Motor neuron (in vitro differentiated cells): ENCODE measurements around the gene RELL2. TPM values are rescaled to one million over a fixed set of nuclear protein-coding genes. Genes with fewer than 3 reads are reported as not detected.
"Not testable (repeated sequence)": the region's sequence is repeated elsewhere in the genome, so short reads cannot be mapped to it uniquely, and the experiment has no call there.

Experiments
- ATAC-seq, 8 experiments: fragments of 200-7000 bp; cut with Tn5 transposase; replicated peaks in 6 of 8; 2 replicates each; pipeline ENCODE4 v1.8.0; 2021; ENCODE audit warnings: mild to moderate bottlenecking in 8 of 8, moderate library complexity in 8 of 8
- H3K27ac ChIP-seq, 2 donors: fragments of 250-450 bp; sonication (Bioruptor Pico); 2 replicates each; pipeline ENCODE4 v1.9.0; 2021; ENCODE audit warnings: antibody characterized with exemption in 2 of 2, mild to moderate bottlenecking in 2 of 2, moderate library complexity in 1 of 2
- H3K4me1 ChIP-seq, 2 donors: fragments of 250-450 bp; sonication (Bioruptor Pico); replicated peaks in 1 of 2; 2 replicates each; pipeline ENCODE4 v1.6.1; 2021; ENCODE audit warnings: antibody characterized with exemption in 2 of 2, mild to moderate bottlenecking in 2 of 2, moderate library complexity in 1 of 2
- H3K4me3 ChIP-seq, 5 donors: fragments of 250-450 bp; sonication (Bioruptor Pico); 2 replicates each; pipeline ENCODE4 v1.9.0; 2021; ENCODE audit warnings: antibody characterized with exemption in 5 of 5, mild to moderate bottlenecking in 5 of 5, moderate library complexity in 4 of 5
- WGBS, 10 experiments: fragments of 450-650 bp; shearing (Covaris generic); methylation state at CpG; one replicate each; pipeline ENCODE4 v1.0.0; 2022; 5-methylcytosine and 5-hydroxymethylcytosine counted together
- in situ Hi-C, 9 experiments: fragments of 400-800 bp; cut with MboI; loops; one replicate each; pipeline ENCODE4 v1.15.0; 2021; ENCODE audit warnings: low sequenced_read_pairs in 9 of 9, low pct_unique_long_range_greater_than_20kb in 2 of 9; ENCODE audit not compliant: unreplicated experiment in 9 of 9
- total RNA-seq, 8 experiments: library from RNA; unstranded; fragments of 300-600 nt; gene quantifications; 2 replicates each; pipeline versions ENCODE4 v1.2.3 to v1.2.4, GENCODE V29; 2022

RELL2 gene
- total RNA-seq, 8 experiments from 2014 or later: 6.0 to 18.6 (median 12.5) TPM

DNA sequence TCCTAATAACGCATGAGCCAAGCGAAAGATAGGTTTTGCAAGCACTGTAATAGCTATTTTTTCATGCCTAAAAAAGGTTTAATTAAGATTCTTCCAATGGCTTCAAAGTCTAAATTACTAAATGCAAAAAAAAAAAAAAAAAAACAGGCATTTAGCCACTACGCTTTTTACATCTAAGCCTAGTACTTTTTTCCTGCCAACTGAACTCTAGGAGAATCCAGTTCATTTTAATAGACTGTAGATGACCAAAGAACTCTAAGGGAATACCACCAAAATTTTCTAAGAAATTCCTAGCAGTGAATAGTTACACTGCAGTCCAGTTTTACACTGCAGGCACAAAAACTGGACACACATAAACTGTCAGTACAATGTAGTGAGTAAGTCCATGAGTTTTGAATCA is 27.8 kb upstream of the RELL2 start:
- ATAC-seq: no peak
- 87 to 100% (median 97%) methylated on average over 1 to 3 of the region's 3 CpGs for WGBS, 10 experiments
- no peak overlapping the region for H3K4me3 ChIP-seq
- in situ Hi-C loops: no loop called here
- H3K27ac ChIP-seq: no peak overlapping the region
- H3K4me1 ChIP-seq: no peaks in the 10 kb centered on the region

DNA sequence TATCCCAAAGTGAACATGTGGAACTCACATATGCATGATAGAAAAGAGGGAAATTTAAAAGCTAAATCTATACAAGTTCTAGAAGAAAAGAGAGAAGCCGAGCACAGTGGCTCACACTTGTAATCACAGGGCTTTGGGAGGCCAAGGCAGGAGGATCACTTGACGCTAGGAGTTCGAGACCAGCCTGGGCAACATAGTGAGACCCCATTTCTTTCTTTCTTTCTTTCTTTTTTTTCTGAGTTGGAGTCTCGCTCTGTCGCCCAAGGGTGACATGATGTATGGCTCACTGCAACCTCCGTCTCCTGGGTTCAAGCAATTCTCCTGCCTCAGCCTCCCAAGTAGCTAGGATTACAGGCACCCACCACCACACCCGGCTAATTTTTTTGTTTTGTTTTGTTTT is 26.9 kb upstream of the RELL2 start:
- H3K4me1 ChIP-seq, in situ Hi-C loops, H3K4me3 ChIP-seq, H3K27ac ChIP-seq, ATAC-seq: not testable (repeated sequence)
- WGBS, 10 experiments: 96 to 100% (median 100%) methylated on average over 2 to 6 of the region's 7 CpGs; no CpG with 5 or more reads in 2 of the 10 experiments

DNA sequence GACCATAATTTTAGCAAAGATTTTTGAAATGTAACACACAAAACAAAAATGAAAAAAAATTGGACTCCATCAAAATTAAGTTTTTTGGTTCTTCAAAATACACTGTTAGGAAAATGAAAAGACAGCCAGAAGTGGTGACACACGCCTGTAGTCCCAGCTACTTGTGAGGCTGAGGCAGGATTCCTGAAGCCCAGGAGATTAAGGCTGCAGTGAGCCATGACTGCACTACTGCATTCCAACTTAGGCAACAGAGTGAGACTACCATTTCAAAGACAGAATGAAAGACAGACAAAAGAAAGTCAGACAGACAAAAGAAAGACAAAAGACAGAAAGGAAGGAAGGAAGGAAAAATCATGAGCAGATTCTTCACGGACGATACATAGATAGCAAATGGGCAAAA is 25.5 kb upstream of the RELL2 start:
- Histone ChIP-seq H3K4me1 (no peaks in the 10 kb centered on the region), H3K27ac (no peak overlapping the region), H3K4me3 (no peak overlapping the region)
- in situ Hi-C loops: no loop called here
- no peak for ATAC-seq
- WGBS, 10 experiments: 71 to 95% (median 88%) methylated on average over 1 to 3 of the region's 3 CpGs

DNA sequence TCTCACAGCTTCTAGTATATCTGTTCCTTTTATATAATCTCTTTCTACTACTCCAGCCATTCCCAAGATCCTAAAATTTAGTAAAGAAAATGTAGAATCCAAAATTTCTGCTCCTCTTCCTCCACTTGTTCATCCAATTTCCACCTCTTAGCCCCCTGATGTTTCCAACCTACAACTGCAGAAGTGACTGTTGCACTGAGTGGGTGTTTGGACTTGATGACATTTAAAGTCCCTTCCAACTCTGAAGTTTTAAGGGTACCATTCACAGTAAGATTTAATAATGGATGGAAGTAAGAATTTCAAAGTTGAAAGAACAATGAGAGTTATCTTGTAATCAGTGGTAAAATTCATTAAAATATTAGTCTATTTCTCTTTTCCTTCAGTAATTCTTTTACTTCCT is 23.5 kb upstream of the RELL2 start:
- no peak overlapping the region for H3K4me3 ChIP-seq
- H3K27ac ChIP-seq: no peak overlapping the region
- in situ Hi-C loops: no loop called here
- H3K4me1 ChIP-seq: peaks cover 5 to 6% of the 10 kb centered on the region in 2 donors
- ATAC-seq: no peak

DNA sequence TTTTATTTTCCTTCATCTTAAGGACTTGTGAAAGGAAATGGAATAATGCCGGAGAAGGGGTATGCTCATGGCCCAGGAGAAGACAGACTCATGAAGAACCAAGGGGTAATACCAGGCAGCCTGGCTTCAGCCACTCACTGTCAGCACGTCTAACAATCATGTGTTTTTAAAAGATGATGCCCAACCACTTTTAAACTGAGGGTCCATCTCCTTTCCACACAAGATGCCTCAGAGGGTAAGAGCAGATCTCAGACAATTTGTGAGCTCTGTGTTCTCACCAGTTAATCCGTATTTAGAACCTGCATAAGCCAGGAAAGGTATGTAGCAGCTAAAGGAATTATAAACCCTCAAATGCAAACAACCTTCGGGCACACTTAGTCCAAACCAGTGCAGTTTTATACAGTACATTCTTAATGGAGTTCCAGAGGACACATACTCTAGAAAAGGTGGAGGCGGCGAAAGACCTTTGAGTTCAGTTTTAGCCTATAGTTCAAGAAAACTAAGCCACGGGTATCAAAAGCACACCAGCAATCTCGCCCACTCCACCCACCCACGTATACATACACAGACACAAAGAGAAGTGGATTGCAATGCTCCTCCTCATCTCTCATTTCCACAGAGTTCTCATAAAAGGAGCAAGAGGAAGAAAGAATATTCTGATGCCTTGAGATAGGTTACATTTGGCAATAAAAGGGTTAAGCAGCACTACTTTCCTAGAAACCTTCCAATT is 20.6 kb upstream of the RELL2 start:
- in situ Hi-C loops: no loop called here

GRCh38 chr5:141617128-141617527 is 19.7 kb upstream of the RELL2 start:
- no peak overlapping the region for H3K27ac ChIP-seq
- ATAC-seq: no peak
- in situ Hi-C loops: no loop called here

More for the DNA sequence above, 20.6 kb upstream of the RELL2 start:
- H3K27ac ChIP-seq: no peak overlapping the region
- peaks cover 5 to 10% of the 10 kb centered on the region in 2 donors for H3K4me1 ChIP-seq
- 70 to 100% (median 88%) methylated on average over 1 to 6 of the region's 9 CpGs; no CpG with 5 or more reads in 3 of the 10 experiments for WGBS, 10 experiments
- no peak overlapping the region for H3K4me3 ChIP-seq
- no peak for ATAC-seq

GRCh38 chr5:141617682-141618029 is 19.1 kb upstream of the RELL2 start:
- Histone ChIP-seq H3K27ac (no peak overlapping the region), H3K4me3 (peak overlapping the region; percentile 64 to 83 (median 75)), H3K4me1 (peaks cover 5 to 10% of the 10 kb centered on the region in 2 donors)
- 0 to 88% (median 15%) methylated on average over 1 to 9 of the region's 9 CpGs for WGBS, 10 experiments
- in situ Hi-C loops: no loop called here
- peak in 2 of 8 experiments; percentile 1 for ATAC-seq

More at GRCh38 chr5:141617128-141617527, 19.7 kb upstream of the RELL2 start:
- H3K4me3 ChIP-seq: peak overlapping the region in 1 of 5 donors; percentile 77
- 0 to 100% (median 64%) methylated on average over 1 to 2 of the region's 2 CpGs; no CpG with 5 or more reads in 2 of the 10 experiments for WGBS, 10 experiments
- H3K4me1 ChIP-seq: peaks cover 5 to 10% of the 10 kb centered on the region in 2 donors

GRCh38 chr5:141618030-141618803 is 18.6 kb upstream of the RELL2 start:
- peak; percentile 16 to 51 (median 42) for ATAC-seq
- H3K4me1 ChIP-seq: peaks cover 5 to 10% of the 10 kb centered on the region in 2 donors
- WGBS, 10 experiments: 0% methylated on average over 1 to 6 of the region's 36 CpGs; no CpG with 5 or more reads in 3 of the 10 experiments
- peak overlapping the region; percentile 9 to 52 for H3K27ac ChIP-seq
- in situ Hi-C loops: no loop called here
- H3K4me3 ChIP-seq: peak overlapping the region; percentile 64 to 83 (median 75)

GRCh38 chr5:141618804-141619554 is 17.8 kb upstream of the RELL2 start, which contains the start of gene DIAPH1:
Gene DIAPH1, minus strand, starts transcription at chr5:141619000. Its CDS starts 86 bp downstream, at chr5:141618914.
- Histone ChIP-seq H3K4me1 (peaks cover 5 to 10% of the 10 kb centered on the region in 2 donors), H3K4me3 (peak within 1 kb of the TSS; percentile 64 to 83 (median 75)), H3K27ac (peak within 1 kb of the TSS; percentile 9 to 52)
- WGBS, 10 experiments: 0 to 29% (median 13%) methylated on average over 1 to 10 of the region's 70 CpGs; no CpG with 5 or more reads in 5 of the 10 experiments
- in situ Hi-C loops: no loop called here
- peak; percentile 84 to 97 (median 94) for ATAC-seq

DNA sequence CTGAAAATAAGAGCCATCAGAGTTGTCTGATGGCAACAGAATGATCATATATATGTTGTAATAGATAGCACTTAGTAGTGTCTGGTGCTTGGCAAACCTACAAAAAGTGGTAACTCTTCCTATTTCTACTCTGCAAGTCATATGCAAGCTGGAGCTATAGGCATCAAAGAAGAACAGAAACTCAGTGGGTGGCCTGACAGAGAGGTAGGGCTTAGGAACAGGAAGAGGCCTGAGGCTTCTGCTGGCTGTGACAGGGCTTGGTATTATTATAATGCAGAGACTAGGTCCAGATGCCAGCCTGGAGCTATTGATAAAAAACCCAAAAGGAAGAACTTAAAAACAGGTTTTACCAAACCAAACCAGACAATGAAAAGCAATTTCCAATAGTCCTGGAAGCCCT is 13.6 kb upstream of the RELL2 start:
- in situ Hi-C loops: no loop called here
- ATAC-seq: no peak
- Histone ChIP-seq H3K4me1 (peaks cover 0 to 3% of the 10 kb centered on the region in 2 donors), H3K27ac (no peak overlapping the region), H3K4me3 (no peak overlapping the region)

GRCh38 chr5:141623611-141624010 is 13.2 kb upstream of the RELL2 start:
- Histone ChIP-seq H3K4me1 (peaks cover 0 to 3% of the 10 kb centered on the region in 2 donors), H3K27ac (no peak overlapping the region), H3K4me3 (no peak overlapping the region)
- ATAC-seq: no peak
- in situ Hi-C loops: no loop called here
- WGBS, 10 experiments: 26 to 100% (median 81%) methylated on average over 1 to 5 of the region's 5 CpGs

GRCh38 chr5:141628175-141628788 is 8.5 kb upstream of the RELL2 start:
- 93 to 100% (median 100%) methylated on average over 1 to 6 of the region's 6 CpGs; no CpG with 5 or more reads in 5 of the 10 experiments for WGBS, 10 experiments
- no peak overlapping the region for H3K27ac ChIP-seq
- H3K4me3 ChIP-seq: no peak overlapping the region
- H3K4me1 ChIP-seq: no peaks in the 10 kb centered on the region
- ATAC-seq: no peak
- in situ Hi-C loops: no loop called here
